LHCN-M2 (cell line): ENCODE results near the gene PCA3. TPM values are rescaled to one million over a fixed set of nuclear protein-coding genes. Genes with fewer than 3 reads are reported as not detected.

ENCODE experiments used
- DNase-seq: peaks from one replicate; pipeline ENCODE4 v3.0.0-alpha.2; 2012; ENCODE audit warnings: low read depth
- total RNA-seq: library from RNA; depleted of rRNA; stranded (reverse); fragments of >200 nt; gene quantifications from 2 replicates; pipeline ENCODE4 v1.2.3, GENCODE V29; 2014

The PCA3 gene
- total RNA-seq, 1 experiment from 2014 or later = 0.29 TPM

DNA sequence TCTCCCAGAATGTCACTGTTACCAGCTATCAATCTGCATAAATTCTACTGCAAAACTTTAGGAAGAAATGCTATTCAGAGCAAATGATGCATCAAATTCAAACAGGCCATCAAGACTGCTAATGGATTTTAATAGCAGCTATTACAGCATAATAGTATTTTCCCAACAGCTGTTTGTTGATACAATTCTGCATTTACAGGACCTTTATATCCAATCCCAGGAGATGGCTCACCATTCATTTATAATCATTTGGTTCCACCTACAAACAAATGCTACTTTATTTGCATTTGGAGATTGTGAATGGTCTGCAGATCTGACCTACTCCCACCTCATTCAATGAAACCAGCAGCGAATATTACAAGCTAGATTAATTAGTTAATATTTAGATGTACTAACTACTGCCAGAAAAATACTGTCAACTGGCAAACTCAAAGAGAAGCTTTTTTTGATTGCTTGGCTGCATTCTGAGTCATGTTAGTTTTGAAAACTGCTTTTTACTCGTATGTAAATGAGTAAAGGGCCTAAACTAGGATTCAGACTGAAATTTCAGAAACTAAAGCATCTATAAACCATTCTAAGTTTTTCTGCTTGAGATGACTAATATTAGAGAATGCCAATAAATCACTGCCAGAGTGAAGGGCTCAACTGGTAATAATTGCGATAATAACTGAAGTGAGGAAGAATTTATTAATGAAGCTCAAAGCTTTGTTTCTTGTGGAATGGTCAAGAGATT lies 7.1 kb upstream of the PCA3 start:
- no peak for DNase-seq

GRCh38 chr9:76758476-76758875 lies 5.8 kb upstream of the PCA3 start:
- DNase-seq = no peak

DNA sequence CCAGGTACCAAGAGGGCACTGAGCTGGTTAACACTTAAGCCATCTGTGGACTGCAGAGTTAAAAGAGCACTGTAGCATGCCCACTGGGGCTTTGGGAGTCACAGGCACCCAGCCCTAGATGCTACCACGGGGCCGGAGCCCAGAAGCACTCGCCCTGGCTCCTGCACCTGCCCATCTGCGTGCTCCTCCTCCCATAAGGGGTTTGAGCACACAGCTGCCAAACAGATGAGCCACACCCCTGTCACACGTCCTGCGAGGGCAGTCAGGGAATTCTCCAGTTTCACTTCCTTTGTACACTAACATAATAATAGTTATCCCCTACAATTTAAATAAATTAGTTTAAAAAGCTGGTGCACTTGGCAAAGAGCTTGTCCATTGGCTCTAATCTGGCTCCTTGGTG lies 4.5 kb upstream of the PCA3 start:
- no peak for DNase-seq

DNA sequence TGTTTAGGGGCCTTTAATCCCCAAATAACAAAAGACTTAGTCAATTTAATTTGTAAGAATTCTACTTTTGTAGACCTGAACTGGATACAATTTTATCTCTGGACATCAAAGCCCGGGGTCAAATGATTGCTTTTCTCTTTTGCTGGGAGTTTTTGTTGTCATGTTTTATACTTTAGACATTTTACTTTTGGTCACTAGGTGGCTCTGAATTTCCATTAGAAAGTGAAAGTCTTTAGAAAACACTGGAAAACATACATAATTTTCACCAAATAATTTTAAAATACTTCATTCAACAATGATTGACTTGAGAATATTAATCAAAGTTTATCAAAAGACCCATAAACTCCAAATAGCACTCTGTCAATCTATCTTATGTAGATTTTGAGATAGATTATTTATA lies 2.8 kb upstream of the PCA3 start:
- DNase-seq = peak; percentile 21

DNA sequence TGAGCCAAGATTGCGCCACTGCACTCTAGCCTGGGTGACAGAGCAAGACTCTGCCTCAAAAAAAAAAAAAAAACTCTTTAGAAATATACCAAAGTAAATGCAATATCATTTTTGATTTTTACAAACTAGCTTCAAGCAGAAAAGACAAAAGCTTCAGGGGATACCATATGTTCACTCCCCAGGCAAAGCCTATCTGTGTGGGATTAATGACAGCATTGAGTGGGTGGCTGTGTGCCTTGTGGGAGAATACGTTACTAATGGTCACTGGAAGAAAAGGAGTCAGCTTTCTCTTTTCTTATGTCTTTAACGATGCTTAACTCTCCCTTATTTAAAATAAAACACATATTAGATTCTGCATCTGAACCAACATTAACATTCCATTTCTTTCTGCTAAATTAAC lies 1.9 kb downstream of the PCA3 start:
- DNase-seq = no peak

GRCh38 chr9:76772686-76773445 lies 8.6 kb downstream of the PCA3 start:
- DNase-seq = peak; percentile 14

GRCh38 chr9:76784881-76785280 lies 20.6 kb downstream of the PCA3 start:
- no peak for DNase-seq

DNA sequence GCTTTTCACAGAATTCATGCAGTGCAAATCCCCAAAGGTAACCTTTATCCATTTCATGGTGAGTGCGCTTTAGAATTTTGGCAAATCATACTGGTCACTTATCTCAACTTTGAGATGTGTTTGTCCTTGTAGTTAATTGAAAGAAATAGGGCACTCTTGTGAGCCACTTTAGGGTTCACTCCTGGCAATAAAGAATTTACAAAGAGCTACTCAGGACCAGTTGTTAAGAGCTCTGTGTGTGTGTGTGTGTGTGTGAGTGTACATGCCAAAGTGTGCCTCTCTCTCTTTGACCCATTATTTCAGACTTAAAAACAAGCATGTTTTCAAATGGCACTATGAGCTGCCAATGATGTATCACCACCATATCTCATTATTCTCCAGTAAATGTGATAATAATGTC lies 21.3 kb downstream of the PCA3 start:
- no peak for DNase-seq

DNA sequence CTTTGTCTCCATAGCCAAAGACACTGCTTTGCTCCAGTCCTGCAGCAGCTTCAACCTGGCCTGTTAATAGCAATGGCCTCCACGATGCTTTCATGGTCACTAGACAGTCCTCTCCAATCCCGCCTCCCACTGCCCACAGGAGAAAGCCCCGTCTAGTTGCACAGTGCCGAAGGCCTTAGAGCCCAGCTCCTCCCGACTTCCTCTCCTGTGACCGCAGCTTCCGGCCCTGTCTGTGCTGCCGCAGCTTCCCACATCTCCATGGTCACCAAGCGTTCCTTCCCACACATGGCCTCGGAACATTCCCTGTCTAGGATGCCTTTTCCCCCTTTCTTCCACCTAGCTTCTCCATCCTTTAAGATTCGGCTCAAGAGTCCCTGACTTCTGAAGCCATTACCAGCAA lies 23.4 kb downstream of the PCA3 start:
- DNase-seq = no peak

DNA sequence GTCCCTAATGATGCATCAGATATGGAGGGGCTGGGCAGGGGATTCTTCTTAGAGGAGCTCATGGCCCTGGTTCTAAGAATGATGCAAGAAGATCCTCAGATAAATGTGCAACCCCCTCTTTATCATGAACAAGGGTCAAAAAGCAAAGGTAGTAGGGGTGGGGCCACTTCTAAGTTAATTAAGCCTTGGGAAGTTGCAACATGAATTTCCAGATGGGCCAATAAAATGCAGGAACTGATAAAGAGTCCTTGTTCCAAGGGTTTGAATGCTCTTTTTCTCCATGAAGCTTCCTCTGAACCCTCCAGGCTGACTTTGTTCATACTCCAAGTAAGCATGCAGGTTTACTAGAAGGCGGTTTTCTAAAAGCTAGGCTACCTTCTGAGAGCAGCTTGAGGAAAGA lies 25.6 kb downstream of the PCA3 start:
- no peak for DNase-seq

- no peak for DNase-seq
These were observed 29.7 kb downstream of the PCA3 start for GRCh38 chr9:76793784-76794431.

DNA sequence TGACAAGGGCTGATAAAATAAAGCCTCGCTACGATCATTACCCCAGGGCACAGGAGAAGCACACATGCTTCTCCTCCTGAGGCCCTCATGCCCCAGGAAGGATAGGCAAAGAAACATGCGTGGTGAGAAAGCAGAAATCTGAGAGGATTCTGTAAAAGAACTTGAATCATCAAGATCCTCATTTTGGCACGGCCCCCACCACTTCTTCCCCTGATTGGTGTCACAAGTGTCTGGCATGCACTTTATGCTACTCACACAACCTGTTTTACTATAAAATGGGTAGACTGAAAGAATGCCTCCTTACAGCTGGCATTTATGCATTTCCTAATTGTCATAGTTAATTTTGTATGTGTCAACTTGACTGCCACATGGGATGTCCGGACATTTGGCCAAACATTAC lies 32.1 kb downstream of the PCA3 start:
- DNase-seq = peak; percentile 15

- no peak for DNase-seq
These were observed 34.3 kb downstream of the PCA3 start for GRCh38 chr9:76798527-76798926.

- no peak for DNase-seq
These were observed 35.2 kb downstream of the PCA3 start for GRCh38 chr9:76799473-76799872.

DNA sequence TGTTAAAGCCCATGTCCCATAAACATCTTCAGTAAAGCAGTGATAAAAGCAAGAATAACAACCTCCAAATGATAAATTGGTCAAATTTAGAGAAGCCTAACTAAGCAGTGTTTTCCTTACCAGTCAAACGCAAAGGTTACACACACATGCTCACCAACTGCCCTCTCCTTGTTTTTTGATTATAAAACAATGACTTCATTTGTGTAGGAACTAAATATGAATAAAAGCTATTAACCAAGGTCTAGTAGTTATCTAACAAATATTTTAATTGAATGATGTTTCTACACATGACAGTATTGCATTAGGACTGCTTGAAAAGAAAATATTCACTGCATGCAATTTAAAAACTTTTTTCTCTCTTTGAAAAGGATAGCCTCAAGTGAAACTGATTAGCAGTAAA lies 36.7 kb downstream of the PCA3 start:
- DNase-seq = no peak

- no peak for DNase-seq
These were observed 38.8 kb downstream of the PCA3 start for GRCh38 chr9:76803083-76803482.

DNA sequence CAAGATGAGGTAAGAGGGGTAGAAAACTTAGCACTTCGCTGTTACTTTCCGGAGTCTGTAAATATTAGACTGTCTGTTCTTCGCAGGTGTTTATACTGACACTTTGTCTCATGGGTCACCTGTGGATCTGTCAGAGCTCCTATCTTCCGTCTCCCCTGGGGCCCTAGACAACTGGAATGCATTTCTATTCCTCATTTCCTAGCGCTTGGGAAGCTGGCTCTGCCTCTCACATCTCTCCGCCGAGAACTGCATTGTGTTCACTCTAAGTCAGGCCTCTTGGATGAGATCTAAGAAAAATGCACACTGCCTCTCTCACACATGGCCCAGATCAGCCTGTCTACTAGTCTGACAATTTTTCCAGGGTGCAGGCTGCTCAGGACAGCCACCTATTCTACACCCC lies 39.5 kb downstream of the PCA3 start:
- no peak for DNase-seq

DNA sequence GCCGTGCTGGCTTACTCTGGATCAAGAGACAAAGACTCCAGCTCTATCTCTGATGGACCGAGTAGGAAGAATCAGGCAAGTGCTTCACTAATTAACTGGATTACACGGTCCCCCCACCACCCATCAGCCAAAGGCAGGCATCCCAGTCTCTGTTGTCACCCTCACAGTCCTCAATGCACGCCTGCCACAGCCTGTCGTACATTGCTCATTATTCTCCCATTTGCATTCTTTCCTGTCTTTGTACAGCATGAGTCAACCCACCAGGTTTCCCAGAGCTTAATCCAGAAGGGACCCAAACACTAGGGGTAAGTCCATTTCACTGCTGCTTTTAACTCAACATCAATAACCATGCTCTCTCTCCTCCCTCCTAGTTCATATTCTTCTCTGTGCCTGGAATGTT lies 44.4 kb downstream of the PCA3 start:
- peak; percentile 19 for DNase-seq

- DNase-seq = peak; percentile 58
These were observed 46.2 kb downstream of the PCA3 start for GRCh38 chr9:76810377-76810957.

DNA sequence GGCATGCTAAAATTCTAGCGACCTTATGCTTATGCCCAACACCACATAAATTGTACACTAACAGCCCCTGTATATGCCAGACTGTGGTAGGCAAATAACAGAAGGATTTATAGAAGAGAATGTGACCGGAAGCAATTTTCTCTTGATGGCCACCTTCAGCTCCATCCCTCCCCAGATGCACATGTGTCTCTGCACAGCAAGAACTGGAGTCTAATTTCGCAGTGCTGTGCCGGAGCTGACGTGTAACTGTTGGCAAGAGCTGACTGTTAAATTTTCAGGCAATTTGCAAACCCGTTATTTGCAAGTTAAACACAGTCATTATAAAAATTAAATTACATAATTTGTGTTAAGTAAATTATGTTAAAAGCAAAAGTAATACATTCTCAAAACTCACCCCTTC lies 48.4 kb downstream of the PCA3 start:
- DNase-seq = no peak

- peak; percentile 90 for DNase-seq
These were observed 53.3 kb downstream of the PCA3 start for GRCh38 chr9:76817489-76817888.

- peak; percentile 97 for DNase-seq
These were observed 54.0 kb downstream of the PCA3 start for GRCh38 chr9:76818271-76818670.
